Measurements from ENCODE around the gene CDK8. TPM values are rescaled to one million over a fixed set of nuclear protein-coding genes. Genes with fewer than 3 reads are reported as not detected.
A peak's percentile ranks its signal among the peaks of the same experiment; 100 is the strongest.

CDK8 gene
- 7.7 TPM for total RNA-seq

- Histone ChIP-seq H3K27me3 (ENCODE audit: insufficient read depth, low read length) (peaks cover 7% of the 10 kb centered on the region), H3K4me3 (ENCODE audit: low read length) (peak within 1 kb of the TSS; percentile 71), H3K4me1 (ENCODE audit: insufficient read depth, low read length) (peaks cover 15% of the 10 kb centered on the region), H3K9me3 (ENCODE audit: low read depth, low read length) (no peaks in the 10 kb centered on the region)
These were observed at the start of gene CDK8 for GRCh38 chr13:26253787-26254582. CDK8 (plus strand) TSS chr13:26254129; CDS start chr13:26254642, 513 bp downstream.

- no peaks in the 10 kb centered on the region for H3K9me3 ChIP-seq (ENCODE audit: low read depth, low read length)
- no peak overlapping the region for H3K4me3 ChIP-seq (ENCODE audit: low read length)
- no peaks in the 10 kb centered on the region for H3K4me1 ChIP-seq (ENCODE audit: insufficient read depth, low read length)
- H3K27me3 ChIP-seq (ENCODE audit: insufficient read depth, low read length) = no peaks in the 10 kb centered on the region
These were observed 45.6 kb upstream of the CDK8 start for GRCh38 chr13:26208287-26208686.

GRCh38 chr13:26213345-26213744 lies 40.6 kb upstream of the CDK8 start:
- no peaks in the 10 kb centered on the region for H3K4me1 ChIP-seq (ENCODE audit: insufficient read depth, low read length)
- no peak overlapping the region for H3K4me3 ChIP-seq (ENCODE audit: low read length)
- no peaks in the 10 kb centered on the region for H3K27me3 ChIP-seq (ENCODE audit: insufficient read depth, low read length)
- no peaks in the 10 kb centered on the region for H3K9me3 ChIP-seq (ENCODE audit: low read depth, low read length)

- Histone ChIP-seq H3K9me3 (ENCODE audit: low read depth, low read length) (no peaks in the 10 kb centered on the region), H3K4me1 (ENCODE audit: insufficient read depth, low read length) (no peaks in the 10 kb centered on the region), H3K4me3 (ENCODE audit: low read length) (no peak overlapping the region), H3K27me3 (ENCODE audit: insufficient read depth, low read length) (no peaks in the 10 kb centered on the region)
These were observed 39.9 kb upstream of the CDK8 start for GRCh38 chr13:26213982-26214381.

GRCh38 chr13:26216042-26216441 lies 37.9 kb upstream of the CDK8 start:
- Histone ChIP-seq H3K4me1 (ENCODE audit: insufficient read depth, low read length) (peaks cover 8% of the 10 kb centered on the region), H3K27me3 (ENCODE audit: insufficient read depth, low read length) (no peaks in the 10 kb centered on the region), H3K9me3 (ENCODE audit: low read depth, low read length) (no peaks in the 10 kb centered on the region), H3K4me3 (ENCODE audit: low read length) (no peak overlapping the region)

- Histone ChIP-seq H3K27me3 (ENCODE audit: insufficient read depth, low read length) (no peaks in the 10 kb centered on the region), H3K4me1 (ENCODE audit: insufficient read depth, low read length) (peaks cover 18% of the 10 kb centered on the region), H3K9me3 (ENCODE audit: low read depth, low read length) (no peaks in the 10 kb centered on the region), H3K4me3 (ENCODE audit: low read length) (no peak overlapping the region)
These were observed 34.2 kb upstream of the CDK8 start for GRCh38 chr13:26219726-26220125.

- Histone ChIP-seq H3K9me3 (ENCODE audit: low read depth, low read length) (no peaks in the 10 kb centered on the region), H3K27me3 (ENCODE audit: insufficient read depth, low read length) (no peaks in the 10 kb centered on the region), H3K4me3 (ENCODE audit: low read length) (no peak overlapping the region), H3K4me1 (ENCODE audit: insufficient read depth, low read length) (peaks cover 18% of the 10 kb centered on the region)
These were observed 33.4 kb upstream of the CDK8 start for GRCh38 chr13:26220575-26220974.

GRCh38 chr13:26221399-26221720 lies 32.6 kb upstream of the CDK8 start:
- H3K4me1 ChIP-seq (ENCODE audit: insufficient read depth, low read length) = peaks cover 18% of the 10 kb centered on the region
- no peaks in the 10 kb centered on the region for H3K9me3 ChIP-seq (ENCODE audit: low read depth, low read length)
- H3K27me3 ChIP-seq (ENCODE audit: insufficient read depth, low read length) = no peaks in the 10 kb centered on the region
- H3K4me3 ChIP-seq (ENCODE audit: low read length) = peak overlapping the region; percentile 97

- no peaks in the 10 kb centered on the region for H3K9me3 ChIP-seq (ENCODE audit: low read depth, low read length)
- H3K4me1 ChIP-seq (ENCODE audit: insufficient read depth, low read length) = peaks cover 18% of the 10 kb centered on the region
- no peaks in the 10 kb centered on the region for H3K27me3 ChIP-seq (ENCODE audit: insufficient read depth, low read length)
- peak within 1 kb of the TSS; percentile 97 for H3K4me3 ChIP-seq (ENCODE audit: low read length)
These were observed 32.0 kb upstream of the CDK8 start, which contains the start of gene RNF6 for GRCh38 chr13:26221721-26222519. RNF6 (minus strand) TSS chr13:26222314; CDS start chr13:26219649, 2,665 bp downstream.

- H3K9me3 ChIP-seq (ENCODE audit: low read depth, low read length) = no peaks in the 10 kb centered on the region
- peak overlapping the region; percentile 97 for H3K4me3 ChIP-seq (ENCODE audit: low read length)
- H3K4me1 ChIP-seq (ENCODE audit: insufficient read depth, low read length) = peaks cover 18% of the 10 kb centered on the region
- no peaks in the 10 kb centered on the region for H3K27me3 ChIP-seq (ENCODE audit: insufficient read depth, low read length)
These were observed 31.3 kb upstream of the CDK8 start for GRCh38 chr13:26222520-26223046.

GRCh38 chr13:26225896-26226617 lies 27.9 kb upstream of the CDK8 start:
- no peaks in the 10 kb centered on the region for H3K27me3 ChIP-seq (ENCODE audit: insufficient read depth, low read length)
- no peak overlapping the region for H3K4me3 ChIP-seq (ENCODE audit: low read length)
- H3K9me3 ChIP-seq (ENCODE audit: low read depth, low read length) = no peaks in the 10 kb centered on the region
- peaks cover 10% of the 10 kb centered on the region for H3K4me1 ChIP-seq (ENCODE audit: insufficient read depth, low read length)

- Histone ChIP-seq H3K27me3 (ENCODE audit: insufficient read depth, low read length) (no peaks in the 10 kb centered on the region), H3K9me3 (ENCODE audit: low read depth, low read length) (no peaks in the 10 kb centered on the region), H3K4me3 (ENCODE audit: low read length) (no peak overlapping the region), H3K4me1 (ENCODE audit: insufficient read depth, low read length) (peaks cover 10% of the 10 kb centered on the region)
These were observed 26.6 kb upstream of the CDK8 start for GRCh38 chr13:26227166-26227971.

- Histone ChIP-seq H3K9me3 (ENCODE audit: low read depth, low read length) (no peaks in the 10 kb centered on the region), H3K27me3 (ENCODE audit: insufficient read depth, low read length) (no peaks in the 10 kb centered on the region), H3K4me1 (ENCODE audit: insufficient read depth, low read length) (peaks cover 2% of the 10 kb centered on the region), H3K4me3 (ENCODE audit: low read length) (no peak overlapping the region)
These were observed 25.8 kb upstream of the CDK8 start for GRCh38 chr13:26228096-26228495.

GRCh38 chr13:26229080-26229615 lies 24.8 kb upstream of the CDK8 start:
- H3K27me3 ChIP-seq (ENCODE audit: insufficient read depth, low read length) = no peaks in the 10 kb centered on the region
- no peak overlapping the region for H3K4me3 ChIP-seq (ENCODE audit: low read length)
- H3K4me1 ChIP-seq (ENCODE audit: insufficient read depth, low read length) = no peaks in the 10 kb centered on the region
- H3K9me3 ChIP-seq (ENCODE audit: low read depth, low read length) = no peaks in the 10 kb centered on the region

Measured in mononuclear cell (primary cell).